ENCODE measurements around the gene SLC20A1. TPM values are rescaled to one million over a fixed set of nuclear protein-coding genes. Genes with fewer than 3 reads are reported as not detected.

Gene SLC20A1
- total RNA-seq, 1 donor from 2014 or later = 96.7 TPM

DNA sequence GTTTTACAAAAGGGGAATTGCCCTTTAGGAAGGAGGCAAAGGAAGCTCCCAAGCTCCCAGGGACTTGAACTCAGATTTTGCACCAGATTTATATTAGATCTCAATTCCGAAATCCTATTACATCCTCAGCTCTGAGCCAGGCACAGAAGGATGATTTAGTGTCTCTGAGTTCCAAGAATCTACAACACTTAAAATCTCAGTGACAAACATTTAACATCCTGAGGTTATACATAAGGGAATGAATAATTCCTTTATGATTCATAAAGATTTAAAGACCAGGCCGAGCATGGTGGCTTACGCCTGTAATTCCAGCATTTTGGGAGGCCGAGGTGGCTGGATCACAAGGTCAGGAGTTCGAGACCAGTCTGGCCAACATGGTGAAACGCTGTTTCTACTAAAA lies 16.5 kb upstream of the SLC20A1 start:
- H3K27ac Mint-ChIP-seq (ENCODE audit: unreplicated experiment) = peak overlapping the region; percentile 30

DNA sequence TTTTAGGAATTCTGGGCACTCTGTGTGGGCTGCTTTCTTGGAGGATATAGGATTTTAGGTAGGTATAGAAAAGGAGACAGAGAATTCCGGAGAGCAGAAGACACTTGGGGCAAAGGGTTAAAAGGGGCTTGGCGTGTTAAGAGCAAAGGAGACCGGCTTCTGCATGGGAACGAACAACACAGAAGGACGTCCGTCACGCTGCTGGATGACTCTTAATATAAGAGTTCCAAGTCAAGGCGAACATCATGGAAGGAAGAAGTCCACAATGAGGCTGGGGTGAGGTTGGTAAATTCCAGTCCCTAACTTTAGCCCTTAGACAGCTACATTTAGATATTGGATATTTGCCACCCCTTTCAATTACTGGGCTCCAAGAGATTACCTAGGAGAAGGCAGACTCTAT lies 15.9 kb upstream of the SLC20A1 start:
- TF ChIP-seq EZH2 (IDR thresholded peaks at IDR 0.05; ENCODE audit: insufficient read depth, low read length) = no peak
- TF ChIP-seq, protein P1, sequence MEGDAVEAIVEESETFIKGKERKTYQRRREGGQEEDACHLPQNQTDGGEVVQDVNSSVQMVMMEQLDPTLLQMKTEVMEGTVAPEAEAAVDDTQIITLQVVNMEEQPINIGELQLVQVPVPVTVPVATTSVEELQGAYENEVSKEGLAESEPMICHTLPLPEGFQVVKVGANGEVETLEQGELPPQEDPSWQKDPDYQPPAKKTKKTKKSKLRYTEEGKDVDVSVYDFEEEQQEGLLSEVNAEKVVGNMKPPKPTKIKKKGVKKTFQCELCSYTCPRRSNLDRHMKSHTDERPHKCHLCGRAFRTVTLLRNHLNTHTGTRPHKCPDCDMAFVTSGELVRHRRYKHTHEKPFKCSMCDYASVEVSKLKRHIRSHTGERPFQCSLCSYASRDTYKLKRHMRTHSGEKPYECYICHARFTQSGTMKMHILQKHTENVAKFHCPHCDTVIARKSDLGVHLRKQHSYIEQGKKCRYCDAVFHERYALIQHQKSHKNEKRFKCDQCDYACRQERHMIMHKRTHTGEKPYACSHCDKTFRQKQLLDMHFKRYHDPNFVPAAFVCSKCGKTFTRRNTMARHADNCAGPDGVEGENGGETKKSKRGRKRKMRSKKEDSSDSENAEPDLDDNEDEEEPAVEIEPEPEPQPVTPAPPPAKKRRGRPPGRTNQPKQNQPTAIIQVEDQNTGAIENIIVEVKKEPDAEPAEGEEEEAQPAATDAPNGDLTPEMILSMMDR (IDR thresholded peaks at IDR 0.05; ENCODE audit: insufficient read depth, low read depth, low read length) = no peak
- H2AFZ ChIP-seq (ENCODE audit: low read depth, low read length) = peak overlapping the region; percentile 31
- FAIRE-seq (no peak), DNase-seq (ENCODE audit: low read depth) (no peak)
- no peaks in the 10 kb centered on the region for H3K79me2 ChIP-seq (ENCODE audit: insufficient read depth, low read length)
- no peaks in the 10 kb centered on the region for H3K27me3 ChIP-seq (ENCODE audit: insufficient read depth, low read length)
- H3K9ac ChIP-seq (ENCODE audit: low read length) = peak overlapping the region; percentile 21
- no peak overlapping the region for H3K4me3 ChIP-seq (ENCODE audit: insufficient read depth, low read depth, low read length)
- peaks cover 3% of the 10 kb centered on the region for H3K9me3 Mint-ChIP-seq (ENCODE audit: unreplicated experiment)
- H3K36me3 Mint-ChIP-seq (ENCODE audit: low read depth, unreplicated experiment) = no peaks in the 10 kb centered on the region
- H3K4me1 Mint-ChIP-seq (ENCODE audit: low read depth, unreplicated experiment) = peaks cover 62% of the 10 kb centered on the region
- no peaks in the 10 kb centered on the region for H3K36me3 ChIP-seq (ENCODE audit: insufficient read depth, low read length)
- no peak overlapping the region for H3K4me3 Mint-ChIP-seq (ENCODE audit: unreplicated experiment)
- no peaks in the 10 kb centered on the region for H3K9me3 ChIP-seq (ENCODE audit: insufficient read depth, low read depth, low read length)
- H3K27me3 Mint-ChIP-seq (ENCODE audit: low read depth, unreplicated experiment) = no peaks in the 10 kb centered on the region
- H3K27ac Mint-ChIP-seq (ENCODE audit: unreplicated experiment) = no peak overlapping the region
- H4K20me1 ChIP-seq (ENCODE audit: insufficient read depth, low read length) = no peaks in the 10 kb centered on the region
- peaks cover 61% of the 10 kb centered on the region for H3K4me1 ChIP-seq (ENCODE audit: insufficient read depth, low read length)
- H3K27ac ChIP-seq (ENCODE audit: low read depth, low read length) = no peak overlapping the region
- H3K4me2 ChIP-seq (ENCODE audit: low read length) = peak overlapping the region; percentile 78

More for the DNA sequence above, 16.5 kb upstream of the SLC20A1 start:
- peaks cover 3% of the 10 kb centered on the region for H3K9me3 Mint-ChIP-seq (ENCODE audit: unreplicated experiment)
- H3K79me2 ChIP-seq (ENCODE audit: insufficient read depth, low read length) = no peaks in the 10 kb centered on the region
- H3K4me3 ChIP-seq (ENCODE audit: insufficient read depth, low read depth, low read length) = no peak overlapping the region
- no peak overlapping the region for H2AFZ ChIP-seq (ENCODE audit: low read depth, low read length)
- FAIRE-seq (no peak), DNase-seq (ENCODE audit: low read depth) (no peak)
- no peaks in the 10 kb centered on the region for H3K9me3 ChIP-seq (ENCODE audit: insufficient read depth, low read depth, low read length)
- H3K4me1 ChIP-seq (ENCODE audit: insufficient read depth, low read length) = peaks cover 67% of the 10 kb centered on the region
- no peaks in the 10 kb centered on the region for H3K27me3 Mint-ChIP-seq (ENCODE audit: low read depth, unreplicated experiment)
- TF ChIP-seq, protein P1 (IDR thresholded peaks at IDR 0.05; ENCODE audit: insufficient read depth, low read depth, low read length) = no peak
- no peak for TF ChIP-seq EZH2 (IDR thresholded peaks at IDR 0.05; ENCODE audit: insufficient read depth, low read length)
- H3K27ac ChIP-seq (ENCODE audit: low read depth, low read length) = no peak overlapping the region
- no peak overlapping the region for H3K9ac ChIP-seq (ENCODE audit: low read length)
- H3K4me2 ChIP-seq (ENCODE audit: low read length) = no peak overlapping the region
- no peaks in the 10 kb centered on the region for H3K36me3 Mint-ChIP-seq (ENCODE audit: low read depth, unreplicated experiment)
- no peaks in the 10 kb centered on the region for H3K36me3 ChIP-seq (ENCODE audit: insufficient read depth, low read length)
- no peak overlapping the region for H3K4me3 Mint-ChIP-seq (ENCODE audit: unreplicated experiment)
- no peaks in the 10 kb centered on the region for H3K27me3 ChIP-seq (ENCODE audit: insufficient read depth, low read length)
- H3K4me1 Mint-ChIP-seq (ENCODE audit: low read depth, unreplicated experiment) = peaks cover 61% of the 10 kb centered on the region
- H4K20me1 ChIP-seq (ENCODE audit: insufficient read depth, low read length) = no peaks in the 10 kb centered on the region

DNA sequence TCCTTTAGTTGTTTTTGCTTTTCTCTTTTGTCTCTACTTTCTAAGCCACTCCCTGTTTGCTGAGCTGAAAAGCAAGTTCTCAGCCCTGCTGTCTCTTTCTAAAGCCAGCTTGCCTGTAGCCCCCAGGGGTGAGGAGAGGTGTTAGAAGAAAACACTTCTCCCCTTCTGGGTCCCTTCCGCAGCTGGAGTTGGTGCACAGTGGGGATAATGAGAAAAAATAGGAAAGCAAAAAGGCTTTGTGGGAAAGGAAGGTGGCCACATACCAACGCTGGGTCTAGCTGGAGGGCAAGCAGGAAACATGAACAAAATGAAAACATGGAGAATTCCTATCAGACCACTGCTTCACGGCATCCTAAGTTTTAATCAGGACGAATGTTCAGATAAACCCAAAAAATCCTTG lies 15.5 kb upstream of the SLC20A1 start:
- Histone ChIP-seq H3K9me3 (ENCODE audit: insufficient read depth, low read depth, low read length) (no peaks in the 10 kb centered on the region), H3K79me2 (ENCODE audit: insufficient read depth, low read length) (no peaks in the 10 kb centered on the region), H2AFZ (ENCODE audit: low read depth, low read length) (peak overlapping the region; percentile 31), H3K4me1 (ENCODE audit: insufficient read depth, low read length) (peaks cover 61% of the 10 kb centered on the region), H3K9ac (ENCODE audit: low read length) (peak overlapping the region; percentile 21), H3K4me2 (ENCODE audit: low read length) (peak overlapping the region; percentile 78), H4K20me1 (ENCODE audit: insufficient read depth, low read length) (no peaks in the 10 kb centered on the region), H3K4me3 (ENCODE audit: insufficient read depth, low read depth, low read length) (no peak overlapping the region), H3K36me3 (ENCODE audit: insufficient read depth, low read length) (no peaks in the 10 kb centered on the region), H3K27me3 (ENCODE audit: insufficient read depth, low read length) (no peaks in the 10 kb centered on the region), H3K27ac (ENCODE audit: low read depth, low read length) (peak overlapping the region; percentile 13)
- FAIRE-seq (no peak), DNase-seq (ENCODE audit: low read depth) (no peak)
- Mint-ChIP-seq H3K27ac (ENCODE audit: unreplicated experiment) (peak overlapping the region; percentile 12), H3K27me3 (ENCODE audit: low read depth, unreplicated experiment) (peaks cover 3% of the 10 kb centered on the region), H3K9me3 (ENCODE audit: unreplicated experiment) (peaks cover 3% of the 10 kb centered on the region), H3K4me3 (ENCODE audit: unreplicated experiment) (no peak overlapping the region), H3K36me3 (ENCODE audit: low read depth, unreplicated experiment) (peaks cover 1% of the 10 kb centered on the region), H3K4me1 (ENCODE audit: low read depth, unreplicated experiment) (peaks cover 62% of the 10 kb centered on the region)
- TF ChIP-seq, protein P1 (IDR thresholded peaks at IDR 0.05; ENCODE audit: insufficient read depth, low read depth, low read length) = no peak
- TF ChIP-seq EZH2 (IDR thresholded peaks at IDR 0.05; ENCODE audit: insufficient read depth, low read length) = no peak

Measured in astrocyte (in vitro differentiated cells and primary cell).